A673 (cell line): ENCODE measurements around the gene INVS.

Experiments
- EZH2 ChIP-seq: fragments of 200-600 bp; sonication (generic); IDR thresholded peaks from 2 replicates; pipeline ENCODE4 v1.6.1; 2017; ENCODE audit warnings: borderline replicate concordance, low read depth, mild to moderate bottlenecking, mixed read lengths, antibody characterized with exemption, low read length; ENCODE audit not compliant: poor library complexity, severe bottlenecking
- TF ChIP-seq, protein P1 (sequence below): fragments of 300-800, 200-600 bp; sonication (generic); conservative IDR thresholded peaks from 2 replicates; pipeline ENCODE4 v1.5.1; 2017; ENCODE audit warnings: low read depth, mild to moderate bottlenecking, antibody characterized with exemption, low read length, moderate library complexity, mixed read lengths

DNA sequence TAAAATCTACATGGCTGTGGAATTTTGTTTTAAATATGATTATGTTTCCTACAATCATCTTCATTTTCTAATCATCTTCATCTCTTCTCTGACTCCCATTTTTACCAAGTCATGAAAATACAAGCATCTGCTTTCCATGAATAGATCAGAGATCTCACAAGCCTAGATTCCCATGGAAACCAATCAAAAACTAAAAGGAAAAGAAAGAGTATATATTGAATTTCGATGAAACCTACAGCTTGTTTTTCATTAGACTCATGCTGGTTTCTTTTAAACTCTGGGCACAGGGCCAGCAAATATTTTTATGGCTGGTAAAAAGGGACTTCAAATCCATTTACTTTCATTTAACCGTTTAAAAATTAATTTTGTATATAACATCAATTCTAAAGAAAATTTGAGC is 51.2 kb downstream of the INVS start:
- TF ChIP-seq, protein P1, sequence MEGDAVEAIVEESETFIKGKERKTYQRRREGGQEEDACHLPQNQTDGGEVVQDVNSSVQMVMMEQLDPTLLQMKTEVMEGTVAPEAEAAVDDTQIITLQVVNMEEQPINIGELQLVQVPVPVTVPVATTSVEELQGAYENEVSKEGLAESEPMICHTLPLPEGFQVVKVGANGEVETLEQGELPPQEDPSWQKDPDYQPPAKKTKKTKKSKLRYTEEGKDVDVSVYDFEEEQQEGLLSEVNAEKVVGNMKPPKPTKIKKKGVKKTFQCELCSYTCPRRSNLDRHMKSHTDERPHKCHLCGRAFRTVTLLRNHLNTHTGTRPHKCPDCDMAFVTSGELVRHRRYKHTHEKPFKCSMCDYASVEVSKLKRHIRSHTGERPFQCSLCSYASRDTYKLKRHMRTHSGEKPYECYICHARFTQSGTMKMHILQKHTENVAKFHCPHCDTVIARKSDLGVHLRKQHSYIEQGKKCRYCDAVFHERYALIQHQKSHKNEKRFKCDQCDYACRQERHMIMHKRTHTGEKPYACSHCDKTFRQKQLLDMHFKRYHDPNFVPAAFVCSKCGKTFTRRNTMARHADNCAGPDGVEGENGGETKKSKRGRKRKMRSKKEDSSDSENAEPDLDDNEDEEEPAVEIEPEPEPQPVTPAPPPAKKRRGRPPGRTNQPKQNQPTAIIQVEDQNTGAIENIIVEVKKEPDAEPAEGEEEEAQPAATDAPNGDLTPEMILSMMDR: no peak
- no peak for TF ChIP-seq EZH2
